ENCODE data around the gene TCEAL9. TPM values are rescaled to one million over a fixed set of nuclear protein-coding genes. Genes with fewer than 3 reads are reported as not detected.

The TCEAL9 gene
- total and polyA plus RNA-seq, 2 of the 8 experiments (the other 6 are each of a cell fraction or from before 2014, with no cell fraction given): 22.2 to 36.8 TPM

- DNase-seq (ENCODE audit: low read depth in 1 of 2, low spot score in 2 of 2): no peak
- Histone ChIP-seq H3K9ac (replicated peaks in 1 of 4; ENCODE audit: extremely low read depth in 1 of 4, low read depth in 3 of 4, low read length in 3 of 4) (no peak overlapping the region), H3K14ac (ENCODE audit: insufficient read length) (no peak overlapping the region), H2BK120ac (replicated peaks; ENCODE audit: low read depth, low read length) (no peak overlapping the region), H4K91ac (replicated peaks; ENCODE audit: insufficient read length, low read length) (no peak overlapping the region), H2BK20ac (ENCODE audit: low read length) (no peak overlapping the region), H2BK12ac (ENCODE audit: low read depth, low read length) (no peak overlapping the region), H3K18ac (ENCODE audit: extremely low read depth, low read length) (no peak overlapping the region), H2BK15ac (ENCODE audit: low read length) (no peak overlapping the region), H3K4me2 (ENCODE audit: insufficient read depth in 1 of 2, low read depth in 2 of 2, low read length in 2 of 2) (no peak overlapping the region), H2BK5ac (ENCODE audit: low read depth, low read length) (no peak overlapping the region), H3K56ac (replicated peaks; ENCODE audit: insufficient read length, low read depth, low read length) (no peak overlapping the region), H3K9me3 (ENCODE audit: insufficient read depth in 2 of 2, low read depth in 1 of 2, low read length in 1 of 2) (no peaks in the 10 kb centered on the region), H3K36me3 (ENCODE audit: control insufficient read depth in 2 of 4, insufficient read depth in 4 of 4, low read length in 3 of 4) (peaks cover 0 to 4% (median 0%) of the 10 kb centered on the region in 4 experiments; a peak in 1 of 8 replicates), H3K23me2 (ENCODE audit: low read depth, low read length) (no peaks in the 10 kb centered on the region), H3K27ac (ENCODE audit: low read depth, low read length) (no peak overlapping the region), H3K4me3 (ENCODE audit: extremely low read depth in 1 of 4, insufficient read depth in 2 of 4, low read depth in 3 of 4, low read length in 4 of 4) (no peak overlapping the region), H4K20me1 (replicated peaks in 1 of 2; ENCODE audit: control insufficient read depth in 1 of 2, insufficient read depth in 2 of 2, low read length in 2 of 2) (no peaks in the 10 kb centered on the region), H3K27me3 (replicated peaks in 1 of 4; ENCODE audit: control insufficient read depth in 3 of 4, extremely low read depth in 1 of 4, insufficient read depth in 3 of 4, low read length in 3 of 4) (no peaks in the 10 kb centered on the region), H4K8ac (ENCODE audit: extremely low read depth, insufficient read depth, low read length) (no peak overlapping the region), H3K4ac (replicated peaks; ENCODE audit: insufficient read length, low read depth, low read length) (no peak overlapping the region), H3K23ac (ENCODE audit: insufficient read length) (no peak overlapping the region), H3K79me2 (ENCODE audit: control insufficient read depth in 1 of 2, insufficient read depth in 2 of 2, low read length in 2 of 2) (no peaks in the 10 kb centered on the region), H4K5ac (ENCODE audit: insufficient read length, low read depth, low read length) (no peak overlapping the region), H3K79me1 (ENCODE audit: low read depth, low read length) (no peaks in the 10 kb centered on the region), H3K4me1 (replicated peaks in 1 of 4; ENCODE audit: control insufficient read depth in 3 of 4, insufficient read depth in 4 of 4, low read length in 3 of 4) (peaks cover 0 to 2% (median 0%) of the 10 kb centered on the region in 4 experiments; a peak in 1 of 7 replicates), H2AFZ (ENCODE audit: low read length) (no peak overlapping the region), H2AK5ac (ENCODE audit: low read depth, low read length) (no peak overlapping the region)
- no peak for FAIRE-seq
- ChIA-PET CTCF (ENCODE audit: partially characterized antibody) (interaction anchor here (0.7 kb wide), 1 partner anchor 127 kb away, joined by 3 read pairs; no protein-coding TSS in a partner anchor), POLR2A (ENCODE audit: partially characterized antibody) (no interaction called here)
- WGBS, 2 experiments (ENCODE audit: extremely low coverage in 1 of 2, insufficient coverage in 1 of 2, insufficient read length in 1 of 2, insufficient replicate concordance in 2 of 2, low coverage in 1 of 2, low lambda C conversion rate in 2 of 2, missing lambda C conversion rate in 1 of 2): 88% methylated on average over 2 of the region's 2 CpGs; no CpG with 5 or more reads in 1 of the 2 experiments
- TF ChIP-seq RNF2 (IDR thresholded peaks at IDR 0.05; ENCODE audit: borderline replicate concordance, low read depth, low read length, missing control alignments, poor library complexity, severe bottlenecking): no peak
- no peak for TF ChIP-seq TBP (IDR thresholded peaks at IDR 0.05; ENCODE audit: low read depth, low read length)
- TF ChIP-seq RFX5 (IDR thresholded peaks at IDR 0.05; ENCODE audit: borderline replicate concordance, low read depth, low read length): no peak
- TF ChIP-seq CEBPB (IDR thresholded peaks at IDR 0.05; ENCODE audit: low read depth, low read length): no peak
- TF ChIP-seq TAF7 (optimal IDR thresholded peaks at IDR 0.05; ENCODE audit: borderline replicate concordance, low read depth, low read length): no peak
- no peak for TF ChIP-seq CTBP2 (IDR thresholded peaks at IDR 0.05; ENCODE audit: borderline replicate concordance, insufficient read depth, insufficient read length, low read length)
- no peak for TF ChIP-seq ASH2L (IDR thresholded peaks at IDR 0.05; ENCODE audit: low read length)
- no peak for TF ChIP-seq SIN3A (conservative IDR thresholded peaks at IDR 0.05 in 1 of 2, IDR thresholded peaks at IDR 0.05 in 1 of 2; ENCODE audit: low read depth in 1 of 2, low read length in 2 of 2)
- TF ChIP-seq JUND (IDR thresholded peaks at IDR 0.05; ENCODE audit: low read length): no peak
- TF ChIP-seq BACH1 (IDR thresholded peaks at IDR 0.05; ENCODE audit: low read length): no peak
- TF ChIP-seq NRF1 (IDR thresholded peaks at IDR 0.05; ENCODE audit: low read depth, low read length): no peak
- no peak for TF ChIP-seq KDM5A (IDR thresholded peaks at IDR 0.05; ENCODE audit: low read length)
- no peak for TF ChIP-seq JUN (IDR thresholded peaks at IDR 0.05; ENCODE audit: low read depth, low read length)
- TF ChIP-seq CBX8 (IDR thresholded peaks at IDR 0.05; ENCODE audit: borderline replicate concordance, low read depth, low read length): no peak
- no peak for TF ChIP-seq PHF8 (conservative IDR thresholded peaks at IDR 0.05; ENCODE audit: low read depth, low read length)
Measured at GRCh38 chrX:103363046-103363445, 6.7 kb downstream of the TCEAL9 start.
